ENCODE data around the gene ADK.
A peak's percentile ranks its signal among the peaks of the same experiment; 100 is the strongest.
"Not testable (repeated sequence)": the region's sequence is repeated elsewhere in the genome, so short reads cannot be mapped to it uniquely, and the experiment has no call there.

Gene ADK

GRCh38 chr10:74146980-74147379 lies 4.0 kb upstream of the ADK start:
- not testable (repeated sequence) for DNase-seq (ENCODE audit: low read depth)

- no peak for DNase-seq (ENCODE audit: low read depth)
Observed at GRCh38 chr10:74150204-74150989, 624 bp upstream of the ADK start, which contains the start of gene AP3M1. Gene AP3M1, minus strand, starts transcription at chr10:74150828. Its CDS starts 12,449 bp downstream, at chr10:74138379.

- DNase-seq (ENCODE audit: low read depth), result no peak
Observed at GRCh38 chr10:74151879-74152722, 1.1 kb downstream of the ADK start.

GRCh38 chr10:74153123-74153522 lies 2.1 kb downstream of the ADK start:
- DNase-seq (ENCODE audit: low read depth), result no peak

- no peak for DNase-seq (ENCODE audit: low read depth)
Observed at GRCh38 chr10:74153676-74154075, 2.7 kb downstream of the ADK start.

GRCh38 chr10:74156919-74157289 lies 5.9 kb downstream of the ADK start:
- DNase-seq (ENCODE audit: low read depth), result no peak

GRCh38 chr10:74160013-74160412 lies 9.0 kb downstream of the ADK start:
- no peak for DNase-seq (ENCODE audit: low read depth)

GRCh38 chr10:74163319-74164068 lies 12.5 kb downstream of the ADK start:
- DNase-seq (ENCODE audit: low read depth), result no peak

- DNase-seq (ENCODE audit: low read depth), result no peak
Observed at GRCh38 chr10:74164716-74165529, 13.9 kb downstream of the ADK start.

- DNase-seq (ENCODE audit: low read depth), result no peak
Observed at GRCh38 chr10:74165530-74165901, 14.5 kb downstream of the ADK start.

GRCh38 chr10:74167443-74167842 lies 16.4 kb downstream of the ADK start:
- DNase-seq (ENCODE audit: low read depth), result no peak

GRCh38 chr10:74171625-74172024 lies 20.6 kb downstream of the ADK start:
- no peak for DNase-seq (ENCODE audit: low read depth)

GRCh38 chr10:74174521-74174920 lies 23.5 kb downstream of the ADK start:
- DNase-seq (ENCODE audit: low read depth), result no peak

- DNase-seq (ENCODE audit: low read depth), result no peak
Observed at GRCh38 chr10:74175510-74176379, 24.7 kb downstream of the ADK start.

GRCh38 chr10:74176380-74177139 lies 25.5 kb downstream of the ADK start:
- DNase-seq (ENCODE audit: low read depth), result peak; percentile 57

GRCh38 chr10:74177140-74177677 lies 26.2 kb downstream of the ADK start:
- DNase-seq (ENCODE audit: low read depth), result no peak

GRCh38 chr10:74178042-74178791 lies 27.2 kb downstream of the ADK start:
- no peak for DNase-seq (ENCODE audit: low read depth)

GRCh38 chr10:74179111-74179710 lies 28.2 kb downstream of the ADK start:
- no peak for DNase-seq (ENCODE audit: low read depth)

Data from non-pigmented ciliary epithelial cell (primary cell).